GM12874 (cell line): ENCODE measurements around the gene C2CD4B.

Experiments used
- TF ChIP-seq, protein P1 (sequence below): IDR thresholded peaks from 2 replicates; pipeline ENCODE4 v1.5.1; 2011; ENCODE audit warnings: low read depth, mild to moderate bottlenecking, control low read depth, low read length, moderate library complexity; ENCODE audit not compliant: insufficient read depth

C2CD4B gene, protein sequence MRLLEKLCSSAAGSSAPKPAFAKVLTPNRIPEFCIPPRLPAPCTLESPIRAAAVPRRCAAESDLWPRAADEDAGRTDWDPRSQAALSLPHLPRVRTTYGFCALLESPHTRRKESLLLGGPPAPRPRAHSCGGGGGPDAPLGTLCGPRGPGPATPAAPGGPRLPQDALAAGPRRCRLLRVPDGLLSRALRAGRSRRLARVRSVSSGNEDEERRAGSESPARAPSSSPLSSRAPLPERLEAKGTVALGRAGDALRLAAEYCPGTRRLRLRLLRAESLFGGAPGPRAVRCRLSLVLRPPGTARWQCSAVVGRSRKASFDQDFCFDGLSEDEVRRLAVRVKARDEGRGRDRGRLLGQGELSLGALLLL

DNA sequence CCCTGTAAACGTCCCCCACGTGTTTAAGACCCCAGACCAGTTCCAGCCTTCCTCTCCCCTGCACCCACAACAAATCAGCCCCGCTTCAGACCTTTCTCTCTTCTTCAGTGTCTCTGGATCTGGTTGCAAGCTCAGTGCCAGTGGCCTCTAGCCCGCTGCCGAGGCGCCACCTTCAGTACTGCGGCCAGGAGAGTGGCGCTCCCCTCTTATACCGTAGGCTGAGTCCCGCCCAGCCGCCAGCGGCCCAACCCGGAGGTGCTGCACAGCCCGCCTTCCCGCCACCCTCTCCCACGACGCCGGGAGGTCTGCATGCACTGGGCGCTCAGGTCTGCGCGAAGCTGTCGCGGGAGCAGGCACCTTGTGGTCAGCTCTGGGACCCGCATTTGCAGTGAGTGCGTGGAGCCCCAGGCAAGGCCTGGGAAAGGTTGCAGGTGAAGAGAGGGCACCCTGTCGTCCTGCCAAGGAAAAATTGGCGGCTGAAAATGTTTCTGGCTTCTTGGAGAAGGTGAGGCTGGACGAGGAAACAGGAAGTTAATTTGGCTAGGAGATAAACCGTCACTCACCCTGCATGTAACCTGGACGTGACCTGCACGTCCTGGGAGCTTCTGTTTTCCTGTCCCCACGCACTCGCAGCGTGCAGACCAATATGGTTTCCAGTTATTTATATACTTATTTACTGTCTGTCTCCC is at the start of gene C2CD4B:
TSS of gene C2CD4B (minus strand) at position 182 of the 689 bp plus-strand sequence. CDS start 301 bp downstream, outside the sequence.
- TF ChIP-seq, protein P1, sequence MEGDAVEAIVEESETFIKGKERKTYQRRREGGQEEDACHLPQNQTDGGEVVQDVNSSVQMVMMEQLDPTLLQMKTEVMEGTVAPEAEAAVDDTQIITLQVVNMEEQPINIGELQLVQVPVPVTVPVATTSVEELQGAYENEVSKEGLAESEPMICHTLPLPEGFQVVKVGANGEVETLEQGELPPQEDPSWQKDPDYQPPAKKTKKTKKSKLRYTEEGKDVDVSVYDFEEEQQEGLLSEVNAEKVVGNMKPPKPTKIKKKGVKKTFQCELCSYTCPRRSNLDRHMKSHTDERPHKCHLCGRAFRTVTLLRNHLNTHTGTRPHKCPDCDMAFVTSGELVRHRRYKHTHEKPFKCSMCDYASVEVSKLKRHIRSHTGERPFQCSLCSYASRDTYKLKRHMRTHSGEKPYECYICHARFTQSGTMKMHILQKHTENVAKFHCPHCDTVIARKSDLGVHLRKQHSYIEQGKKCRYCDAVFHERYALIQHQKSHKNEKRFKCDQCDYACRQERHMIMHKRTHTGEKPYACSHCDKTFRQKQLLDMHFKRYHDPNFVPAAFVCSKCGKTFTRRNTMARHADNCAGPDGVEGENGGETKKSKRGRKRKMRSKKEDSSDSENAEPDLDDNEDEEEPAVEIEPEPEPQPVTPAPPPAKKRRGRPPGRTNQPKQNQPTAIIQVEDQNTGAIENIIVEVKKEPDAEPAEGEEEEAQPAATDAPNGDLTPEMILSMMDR: no peak

DNA sequence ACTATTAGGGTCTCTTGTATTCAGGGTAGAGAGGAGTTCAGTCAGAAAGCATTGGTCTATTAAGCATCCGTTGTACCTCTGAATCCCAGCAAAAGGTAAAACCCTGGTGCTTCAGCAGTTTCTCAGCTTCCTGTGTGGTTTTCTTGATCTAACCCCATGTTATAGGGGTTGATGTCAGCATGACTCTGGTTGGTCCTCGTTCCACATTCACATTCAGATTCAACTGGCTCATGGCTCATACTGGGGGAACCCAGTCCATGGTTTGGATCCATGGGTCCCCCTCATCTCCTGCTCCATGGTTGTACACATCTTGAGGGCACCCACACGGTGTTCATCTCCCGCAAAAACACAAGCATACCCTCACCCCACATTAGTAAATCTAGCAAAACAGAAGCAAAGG is 47.7 kb upstream of the C2CD4B start:
- TF ChIP-seq, protein P1: no peak

DNA sequence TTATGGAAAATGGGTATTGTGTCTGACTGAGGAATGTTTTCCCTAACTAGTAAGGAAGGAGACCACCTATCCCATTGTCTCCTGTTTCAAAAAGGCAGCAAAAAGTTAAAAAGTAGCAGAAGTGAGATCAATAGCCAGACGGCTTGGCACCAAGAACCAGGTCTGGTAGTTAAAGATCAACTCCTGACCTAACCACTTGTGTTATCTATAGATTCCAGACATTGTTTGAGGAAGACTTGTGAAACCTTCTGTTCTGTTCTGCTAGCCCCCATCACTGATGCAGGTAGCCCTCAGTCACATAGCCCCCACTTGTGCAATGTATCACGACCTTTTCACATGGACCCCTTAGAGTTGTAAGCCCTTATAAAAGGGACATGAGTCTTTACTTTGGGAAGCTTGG is 46.3 kb upstream of the C2CD4B start:
- TF ChIP-seq, protein P1: no peak

DNA sequence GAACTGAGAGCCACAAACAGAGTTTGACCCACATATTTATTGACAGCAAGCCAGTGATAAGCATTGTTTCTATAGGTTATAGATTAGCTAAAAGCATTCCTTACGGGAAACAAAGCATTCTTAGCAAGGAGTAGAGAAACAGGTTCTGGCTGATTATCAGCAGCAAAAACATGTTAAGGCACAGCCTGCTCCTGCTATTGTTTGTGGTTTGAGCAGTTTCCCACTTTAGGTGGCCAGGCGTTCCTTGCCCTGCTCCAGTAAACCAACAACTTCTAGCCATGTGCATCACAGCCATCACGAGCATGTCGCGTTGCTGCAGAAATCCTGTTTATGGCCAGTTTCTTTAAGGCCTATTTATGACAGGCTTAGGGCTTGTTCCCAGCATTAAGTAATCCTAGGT is 44.7 kb upstream of the C2CD4B start:
- TF ChIP-seq, protein P1: no peak

DNA sequence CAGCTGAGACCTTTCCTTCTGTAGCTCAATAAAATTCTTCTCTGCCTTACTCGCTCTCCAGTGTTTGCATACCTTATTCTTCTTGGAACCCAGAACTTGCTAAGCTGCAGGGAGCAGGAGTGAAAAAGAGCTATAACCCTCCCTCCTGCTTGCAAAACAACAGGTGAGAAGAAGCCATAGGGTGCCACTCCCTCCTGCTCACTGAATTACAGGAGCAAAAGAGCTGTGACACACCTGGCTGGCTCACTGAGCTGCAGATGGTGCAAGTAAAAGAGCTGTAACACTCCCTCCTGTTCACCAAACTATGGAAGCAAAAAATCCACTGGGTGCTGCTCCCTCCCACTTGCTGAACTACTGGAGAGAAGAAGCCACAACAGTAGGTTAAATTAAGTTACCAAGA is 44.2 kb upstream of the C2CD4B start:
- TF ChIP-seq, protein P1: no peak

DNA sequence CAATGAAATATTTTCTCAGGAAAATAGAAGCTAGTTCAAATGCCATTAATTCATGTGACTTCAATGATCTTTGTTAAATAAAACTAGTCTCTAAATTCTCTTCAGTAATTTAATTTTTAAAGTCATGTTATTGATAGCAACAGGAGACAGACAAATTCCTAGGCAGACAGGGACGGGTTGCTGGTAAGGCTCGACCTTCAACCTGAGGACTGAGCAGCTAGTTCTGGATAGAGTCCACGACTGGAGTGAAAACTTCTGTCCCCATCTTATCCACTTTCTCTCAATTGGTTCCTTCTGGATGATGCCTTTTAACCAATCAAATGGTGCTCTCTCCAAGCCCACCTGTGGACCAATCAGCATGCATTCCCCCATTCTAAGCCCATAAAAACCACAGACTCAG is 43.8 kb upstream of the C2CD4B start:
- TF ChIP-seq, protein P1: no peak

DNA sequence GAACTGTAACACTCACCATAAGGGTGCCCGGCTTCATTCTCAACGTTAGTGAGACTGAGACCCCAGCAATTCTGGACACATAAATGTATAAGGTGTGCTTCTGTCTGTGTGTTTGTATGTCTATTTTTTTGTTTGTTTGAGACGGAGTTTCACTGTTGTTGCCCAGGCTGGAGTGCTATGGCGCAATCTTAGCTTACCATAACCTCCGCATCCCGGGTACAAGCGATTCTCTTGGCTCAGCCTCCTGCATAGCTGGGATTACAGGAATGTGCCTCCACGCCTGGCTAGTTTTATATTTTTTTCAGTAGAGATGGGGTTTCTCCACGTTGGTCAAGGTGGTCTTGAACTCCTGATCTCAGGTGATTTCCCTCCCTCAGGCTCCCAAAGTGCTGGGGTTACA is 43.3 kb upstream of the C2CD4B start:
- TF ChIP-seq, protein P1: no peak
